ENCODE data around the gene CDK5R2.
A peak's percentile ranks its signal among the peaks of the same experiment; 100 is the strongest.

The CDK5R2 gene

DNA sequence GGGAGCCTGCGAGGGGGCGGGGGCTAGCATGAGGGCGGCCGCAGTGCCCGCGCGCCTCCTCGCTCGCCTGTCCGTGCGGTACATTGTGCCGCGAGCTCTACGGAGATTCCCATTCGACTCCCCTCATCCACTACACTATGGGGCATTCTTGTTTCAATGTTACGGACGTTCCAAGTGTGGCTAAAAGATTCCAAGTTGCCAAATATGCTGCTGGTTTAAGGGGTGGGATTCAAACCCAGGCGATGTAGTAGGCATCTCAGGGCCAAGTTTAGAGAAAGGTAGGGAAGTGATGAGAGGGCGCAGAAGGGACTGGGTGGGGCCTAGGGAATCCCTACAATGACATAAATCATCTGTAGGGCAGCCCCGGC, 43.8 kb downstream of the CDK5R2 start:
- TF ChIP-seq, protein P1, sequence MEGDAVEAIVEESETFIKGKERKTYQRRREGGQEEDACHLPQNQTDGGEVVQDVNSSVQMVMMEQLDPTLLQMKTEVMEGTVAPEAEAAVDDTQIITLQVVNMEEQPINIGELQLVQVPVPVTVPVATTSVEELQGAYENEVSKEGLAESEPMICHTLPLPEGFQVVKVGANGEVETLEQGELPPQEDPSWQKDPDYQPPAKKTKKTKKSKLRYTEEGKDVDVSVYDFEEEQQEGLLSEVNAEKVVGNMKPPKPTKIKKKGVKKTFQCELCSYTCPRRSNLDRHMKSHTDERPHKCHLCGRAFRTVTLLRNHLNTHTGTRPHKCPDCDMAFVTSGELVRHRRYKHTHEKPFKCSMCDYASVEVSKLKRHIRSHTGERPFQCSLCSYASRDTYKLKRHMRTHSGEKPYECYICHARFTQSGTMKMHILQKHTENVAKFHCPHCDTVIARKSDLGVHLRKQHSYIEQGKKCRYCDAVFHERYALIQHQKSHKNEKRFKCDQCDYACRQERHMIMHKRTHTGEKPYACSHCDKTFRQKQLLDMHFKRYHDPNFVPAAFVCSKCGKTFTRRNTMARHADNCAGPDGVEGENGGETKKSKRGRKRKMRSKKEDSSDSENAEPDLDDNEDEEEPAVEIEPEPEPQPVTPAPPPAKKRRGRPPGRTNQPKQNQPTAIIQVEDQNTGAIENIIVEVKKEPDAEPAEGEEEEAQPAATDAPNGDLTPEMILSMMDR (IDR thresholded peaks at IDR 0.05): no peak

DNA sequence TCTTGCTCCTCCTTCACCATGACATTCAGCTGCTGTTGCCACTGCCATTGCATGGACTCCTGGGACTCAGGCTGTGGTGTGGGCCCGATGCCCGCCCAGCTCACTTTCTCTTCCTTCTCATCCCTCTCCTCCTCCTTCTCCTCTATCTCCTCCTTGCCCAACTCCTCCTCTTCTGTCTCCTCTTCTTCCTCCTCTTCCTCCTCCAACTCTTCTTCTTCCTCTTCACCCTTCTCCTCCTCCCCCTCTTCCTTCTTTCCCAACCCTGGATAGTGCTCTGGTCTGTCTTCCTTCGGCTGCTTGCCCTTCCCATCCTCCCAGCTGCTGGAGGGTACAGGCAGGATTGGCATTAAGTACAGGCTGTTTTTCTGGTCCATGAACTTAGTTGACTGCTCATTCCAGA, 44.5 kb downstream of the CDK5R2 start:
- TF ChIP-seq, protein P1 (IDR thresholded peaks at IDR 0.05): no peak

DNA sequence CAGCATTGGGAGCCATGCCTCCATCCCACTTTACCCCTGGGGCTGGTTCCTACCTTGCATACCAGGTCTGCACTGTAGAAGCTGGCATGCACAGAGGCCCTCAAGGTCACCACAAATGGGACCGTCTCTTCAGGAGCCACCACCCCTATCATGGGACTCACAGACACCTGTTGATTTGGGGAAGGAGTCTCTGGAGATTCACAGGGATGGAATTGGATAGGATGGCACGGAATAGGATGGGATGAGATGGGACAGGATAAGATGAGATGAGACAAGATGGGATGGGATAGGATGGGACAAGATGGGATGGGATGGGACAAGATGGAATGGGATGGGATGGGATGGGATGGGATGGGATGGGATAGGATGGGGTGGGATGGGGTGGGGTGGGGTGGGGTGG, 49.8 kb downstream of the CDK5R2 start:
- TF ChIP-seq, protein P1 (IDR thresholded peaks at IDR 0.05): no peak

DNA sequence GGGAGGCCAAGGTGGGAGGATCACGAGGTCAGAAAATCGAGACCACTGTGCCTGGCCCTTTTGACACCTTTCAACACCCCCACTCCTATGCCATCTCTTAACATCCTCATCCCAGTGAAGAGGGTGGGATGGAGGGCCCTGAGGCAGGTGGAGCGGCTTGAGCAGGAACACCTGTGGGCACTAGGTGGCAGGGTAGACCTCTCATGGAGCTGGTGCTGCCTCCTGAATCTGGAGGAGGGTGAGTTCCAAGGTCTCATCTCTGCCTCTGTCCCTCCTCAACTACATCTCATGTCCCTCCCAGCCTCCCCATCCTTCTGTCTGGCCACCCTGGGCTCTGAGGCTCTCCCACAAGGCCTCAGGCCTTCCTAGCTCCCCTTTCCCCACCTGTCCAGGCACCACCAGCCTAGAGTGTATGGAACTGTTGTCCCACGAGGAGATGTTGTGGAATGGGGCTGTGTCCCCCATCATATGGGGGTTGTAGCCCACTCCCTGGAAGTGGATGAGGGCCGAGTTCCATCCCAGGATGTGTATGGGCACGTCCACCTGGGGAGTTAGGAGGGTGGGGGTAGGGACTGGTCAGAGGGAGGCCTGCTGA, 50.8 kb downstream of the CDK5R2 start:
- TF ChIP-seq, protein P1 (IDR thresholded peaks at IDR 0.05): peak; percentile 53

DNA sequence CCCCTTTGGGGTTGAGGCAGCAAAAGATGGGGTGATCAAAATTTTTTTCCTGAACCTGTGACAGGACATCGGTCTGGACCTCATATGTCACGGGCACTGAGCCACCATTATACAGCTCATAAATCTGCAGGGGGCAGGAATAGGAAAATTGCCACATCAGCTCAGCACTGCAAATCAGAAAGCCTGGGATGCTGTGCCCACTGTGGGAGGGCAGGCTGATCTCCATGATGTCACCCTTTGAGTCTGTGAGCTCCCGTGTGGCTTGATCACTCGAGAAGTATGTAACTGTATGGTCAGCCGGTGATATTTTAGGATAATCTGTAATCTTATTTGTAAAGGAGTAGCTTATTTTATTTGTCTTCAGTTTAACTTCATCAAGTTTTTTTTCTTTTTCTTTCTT, 51.4 kb downstream of the CDK5R2 start:
- TF ChIP-seq, protein P1 (IDR thresholded peaks at IDR 0.05): no peak
